ENCODE data around the gene TEX52. TPM values are rescaled to one million over a fixed set of nuclear protein-coding genes. Genes with fewer than 3 reads are reported as not detected.

The TEX52 gene
- total and polyA plus RNA-seq, 2 of the 13 experiments (the other 11 are each of a cell fraction or from before 2014, with no cell fraction given): 0.05 TPM; not detected in 1

DNA sequence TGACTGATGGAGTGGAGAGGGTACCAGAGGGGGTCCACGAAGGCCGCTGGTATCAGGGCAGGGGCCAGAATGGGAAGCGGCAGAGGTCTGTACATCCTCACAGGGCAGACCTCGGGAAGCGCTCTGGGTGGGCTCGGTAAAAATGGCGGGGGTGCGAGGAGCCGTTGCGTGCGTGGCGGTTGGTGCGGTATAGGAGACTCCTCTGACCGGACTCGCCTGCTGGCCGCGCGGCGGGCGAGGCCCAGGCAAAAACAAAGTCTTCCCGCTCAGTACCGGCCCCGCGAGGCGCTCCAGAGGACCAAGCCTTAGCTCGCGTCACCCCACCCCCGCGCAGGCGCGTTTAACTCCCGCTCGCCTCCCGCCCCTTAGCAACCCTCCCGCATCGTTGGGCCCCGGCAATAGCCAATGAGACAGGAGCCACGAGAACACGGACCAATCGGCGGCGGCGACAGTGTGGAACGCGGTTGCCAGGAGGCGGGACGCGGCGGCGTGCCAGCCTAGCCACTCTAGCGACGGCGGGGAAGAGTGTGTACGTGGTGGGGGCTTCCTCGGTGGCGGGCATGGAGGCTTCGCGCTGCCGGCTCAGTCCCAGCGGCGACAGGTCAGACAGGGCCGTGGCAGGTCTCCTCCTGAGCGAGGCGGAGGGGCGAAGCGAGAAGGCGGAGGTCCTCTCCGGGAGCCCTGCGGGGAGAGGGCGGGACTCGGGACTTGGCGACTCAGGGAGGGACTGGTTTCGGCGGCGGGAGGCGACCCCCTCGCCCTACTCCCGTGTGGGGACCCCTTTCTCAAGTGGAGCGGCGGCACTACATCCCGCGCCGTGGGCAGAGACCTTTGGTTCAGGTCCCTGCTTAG, 33.8 kb upstream of the TEX52 start, which contains the start of gene TULP3 (continued):
- TF ChIP-seq PRPF4 (IDR thresholded peaks at IDR 0.05; ENCODE audit: low read depth, low read length, poor library complexity, severe bottlenecking) (no peak), ZBTB21 (CRISPR knock-in tag; IDR thresholded peaks at IDR 0.05) (no peak), ZNF235 (CRISPR knock-in tag; IDR thresholded peaks at IDR 0.05; ENCODE audit: borderline replicate concordance) (peak; percentile 24; the same call in 1 of the 2 replicates), NFIB (CRISPR knock-in tag; IDR thresholded peaks at IDR 0.05; ENCODE audit: borderline replicate concordance) (no peak), SPEN (CRISPR knock-in tag; IDR thresholded peaks at IDR 0.05; ENCODE audit: low read depth) (peak; percentile 92), ZSCAN22 (CRISPR knock-in tag; IDR thresholded peaks at IDR 0.05) (no peak; the same call in 1 of the 2 replicates), KAT7 (CRISPR knock-in tag; IDR thresholded peaks at IDR 0.05; ENCODE audit: borderline replicate concordance) (peak; percentile 90; the same call in 1 of the 2 replicates), MEF2D (CRISPR knock-in tag; IDR thresholded peaks at IDR 0.05) (peak; percentile 88), HMG20B (CRISPR knock-in tag; conservative IDR thresholded peaks at IDR 0.05) (no peak), MAFG (CRISPR knock-in tag; IDR thresholded peaks at IDR 0.05) (no peak), MAFK (conservative IDR thresholded peaks at IDR 0.05 in 1 of 2, IDR thresholded peaks at IDR 0.05 in 1 of 2; ENCODE audit: low read length in 2 of 2) (no peak), GATAD2A (CRISPR knock-in tag; IDR thresholded peaks at IDR 0.05) (no peak), ESRRA (CRISPR knock-in tag; IDR thresholded peaks at IDR 0.05; ENCODE audit: low read depth) (no peak), SRY (CRISPR knock-in tag; IDR thresholded peaks at IDR 0.05) (no peak)
- TF ChIP-seq, protein P1, sequence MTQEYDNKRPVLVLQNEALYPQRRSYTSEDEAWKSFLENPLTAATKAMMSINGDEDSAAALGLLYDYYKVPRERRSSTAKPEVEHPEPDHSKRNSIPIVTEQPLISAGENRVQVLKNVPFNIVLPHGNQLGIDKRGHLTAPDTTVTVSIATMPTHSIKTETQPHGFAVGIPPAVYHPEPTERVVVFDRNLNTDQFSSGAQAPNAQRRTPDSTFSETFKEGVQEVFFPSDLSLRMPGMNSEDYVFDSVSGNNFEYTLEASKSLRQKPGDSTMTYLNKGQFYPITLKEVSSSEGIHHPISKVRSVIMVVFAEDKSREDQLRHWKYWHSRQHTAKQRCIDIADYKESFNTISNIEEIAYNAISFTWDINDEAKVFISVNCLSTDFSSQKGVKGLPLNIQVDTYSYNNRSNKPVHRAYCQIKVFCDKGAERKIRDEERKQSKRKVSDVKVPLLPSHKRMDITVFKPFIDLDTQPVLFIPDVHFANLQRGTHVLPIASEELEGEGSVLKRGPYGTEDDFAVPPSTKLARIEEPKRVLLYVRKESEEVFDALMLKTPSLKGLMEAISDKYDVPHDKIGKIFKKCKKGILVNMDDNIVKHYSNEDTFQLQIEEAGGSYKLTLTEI (CRISPR knock-in tag; conservative IDR thresholded peaks at IDR 0.05): no peak
- TF ChIP-seq, protein P2, sequence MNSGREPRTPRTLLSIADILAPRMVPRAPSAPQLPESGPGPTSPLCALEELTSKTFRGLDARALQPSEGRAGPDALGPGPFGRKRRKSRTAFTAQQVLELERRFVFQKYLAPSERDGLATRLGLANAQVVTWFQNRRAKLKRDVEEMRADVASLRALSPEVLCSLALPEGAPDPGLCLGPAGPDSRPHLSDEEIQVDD (CRISPR knock-in tag; IDR thresholded peaks at IDR 0.05; ENCODE audit: borderline replicate concordance): peak; percentile 89; the same call in 1 of the 2 replicates
- TF ChIP-seq, protein P3, sequence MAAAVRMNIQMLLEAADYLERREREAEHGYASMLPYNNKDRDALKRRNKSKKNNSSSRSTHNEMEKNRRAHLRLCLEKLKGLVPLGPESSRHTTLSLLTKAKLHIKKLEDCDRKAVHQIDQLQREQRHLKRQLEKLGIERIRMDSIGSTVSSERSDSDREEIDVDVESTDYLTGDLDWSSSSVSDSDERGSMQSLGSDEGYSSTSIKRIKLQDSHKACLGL (CRISPR knock-in tag; IDR thresholded peaks at IDR 0.05): peak; percentile 83
- TF ChIP-seq, protein P4, sequence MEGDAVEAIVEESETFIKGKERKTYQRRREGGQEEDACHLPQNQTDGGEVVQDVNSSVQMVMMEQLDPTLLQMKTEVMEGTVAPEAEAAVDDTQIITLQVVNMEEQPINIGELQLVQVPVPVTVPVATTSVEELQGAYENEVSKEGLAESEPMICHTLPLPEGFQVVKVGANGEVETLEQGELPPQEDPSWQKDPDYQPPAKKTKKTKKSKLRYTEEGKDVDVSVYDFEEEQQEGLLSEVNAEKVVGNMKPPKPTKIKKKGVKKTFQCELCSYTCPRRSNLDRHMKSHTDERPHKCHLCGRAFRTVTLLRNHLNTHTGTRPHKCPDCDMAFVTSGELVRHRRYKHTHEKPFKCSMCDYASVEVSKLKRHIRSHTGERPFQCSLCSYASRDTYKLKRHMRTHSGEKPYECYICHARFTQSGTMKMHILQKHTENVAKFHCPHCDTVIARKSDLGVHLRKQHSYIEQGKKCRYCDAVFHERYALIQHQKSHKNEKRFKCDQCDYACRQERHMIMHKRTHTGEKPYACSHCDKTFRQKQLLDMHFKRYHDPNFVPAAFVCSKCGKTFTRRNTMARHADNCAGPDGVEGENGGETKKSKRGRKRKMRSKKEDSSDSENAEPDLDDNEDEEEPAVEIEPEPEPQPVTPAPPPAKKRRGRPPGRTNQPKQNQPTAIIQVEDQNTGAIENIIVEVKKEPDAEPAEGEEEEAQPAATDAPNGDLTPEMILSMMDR (CRISPR knock-in tag; IDR thresholded peaks at IDR 0.05): peak; percentile 2; the same call in 1 of the 2 replicates
- TF ChIP-seq, protein P5, sequence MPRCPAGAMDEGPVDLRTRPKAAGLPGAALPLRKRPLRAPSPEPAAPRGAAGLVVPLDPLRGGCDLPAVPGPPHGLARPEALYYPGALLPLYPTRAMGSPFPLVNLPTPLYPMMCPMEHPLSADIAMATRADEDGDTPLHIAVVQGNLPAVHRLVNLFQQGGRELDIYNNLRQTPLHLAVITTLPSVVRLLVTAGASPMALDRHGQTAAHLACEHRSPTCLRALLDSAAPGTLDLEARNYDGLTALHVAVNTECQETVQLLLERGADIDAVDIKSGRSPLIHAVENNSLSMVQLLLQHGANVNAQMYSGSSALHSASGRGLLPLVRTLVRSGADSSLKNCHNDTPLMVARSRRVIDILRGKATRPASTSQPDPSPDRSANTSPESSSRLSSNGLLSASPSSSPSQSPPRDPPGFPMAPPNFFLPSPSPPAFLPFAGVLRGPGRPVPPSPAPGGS (CRISPR knock-in tag; IDR thresholded peaks at IDR 0.05): peak; percentile 94

Data from HepG2 (cell line).